ENCODE results near the gene CDIPT.

The CDIPT gene

DNA sequence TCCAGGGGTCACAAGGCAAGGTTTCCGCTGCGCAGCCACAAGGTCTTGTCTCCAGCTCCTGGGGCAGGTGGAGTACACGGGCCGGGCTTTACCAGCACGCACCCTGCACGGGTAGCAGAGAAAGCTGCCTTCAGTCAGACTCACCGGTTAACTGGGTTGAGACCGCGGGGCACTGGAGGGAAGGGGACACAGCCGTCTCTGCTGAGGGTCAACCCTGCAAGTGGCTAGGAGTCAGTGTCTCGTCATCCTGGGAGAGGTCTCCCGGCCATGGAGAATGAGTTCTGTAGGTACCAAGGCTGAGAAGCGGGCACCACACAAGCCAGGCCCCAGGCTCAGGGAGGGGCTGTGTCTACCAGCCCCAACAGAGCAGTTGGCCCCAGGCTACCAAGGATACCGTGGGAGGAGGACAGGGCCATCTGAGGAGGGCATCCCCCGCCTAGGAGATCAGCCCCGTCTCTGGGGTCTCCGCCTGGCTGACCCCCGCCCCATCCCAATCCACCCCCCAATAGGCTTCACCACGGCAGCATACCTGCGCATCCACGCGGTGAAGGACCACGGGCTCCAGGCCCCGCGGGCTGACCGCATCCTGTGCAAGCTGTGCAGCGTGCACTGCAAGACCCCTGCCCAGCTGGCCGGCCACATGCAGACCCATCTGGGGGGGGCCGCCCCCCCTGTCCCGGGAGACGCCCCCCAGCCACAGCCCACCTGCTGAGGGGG, 53.8 kb downstream of the CDIPT start:
- DNase-seq, result no peak

Measured in activated CD4-positive, alpha-beta T cell treated with anti-CD3 and anti-CD28 coated beads, Interleukin-2, amount 50 U/mL, for 48 hours (primary cell).